ENCODE results near the gene SPEM3.

SPEM3 gene

GRCh38 chr17:7421186-7421585, 7.5 kb upstream of the SPEM3 start:
- DNase-seq (ENCODE audit: low spot score), result no peak

- DNase-seq (ENCODE audit: low spot score), result no peak
These were observed 5.0 kb upstream of the SPEM3 start for GRCh38 chr17:7423679-7424078.

- no peak for DNase-seq (ENCODE audit: low spot score)
These were observed 3.3 kb upstream of the SPEM3 start, which contains the start of gene SPEM2 for GRCh38 chr17:7425316-7425715. Gene SPEM2 (plus strand): TSS chr17:7425616. CDS start chr17:7425689, 73 bp downstream.

GRCh38 chr17:7425756-7426155, 2.9 kb upstream of the SPEM3 start:
- DNase-seq (ENCODE audit: low spot score), result no peak

GRCh38 chr17:7426203-7426863, 2.3 kb upstream of the SPEM3 start:
- no peak for DNase-seq (ENCODE audit: low spot score)

- DNase-seq (ENCODE audit: low spot score), result no peak
These were observed 1.7 kb upstream of the SPEM3 start for GRCh38 chr17:7426896-7427489.

- DNase-seq (ENCODE audit: low spot score), result no peak
These were observed 1.1 kb upstream of the SPEM3 start for GRCh38 chr17:7427549-7427948.

GRCh38 chr17:7429722-7430121, 1.1 kb downstream of the SPEM3 start:
- DNase-seq (ENCODE audit: low spot score), result no peak

- DNase-seq (ENCODE audit: low spot score), result no peak
These were observed 2.6 kb downstream of the SPEM3 start for GRCh38 chr17:7431231-7431630.

- no peak for DNase-seq (ENCODE audit: low spot score)
These were observed 3.6 kb downstream of the SPEM3 start for GRCh38 chr17:7432296-7432695.

GRCh38 chr17:7435676-7436555, 7.3 kb downstream of the SPEM3 start:
- peak; percentile 64 for DNase-seq (ENCODE audit: low spot score)

- DNase-seq (ENCODE audit: low spot score), result peak; percentile 82
These were observed 8.1 kb downstream of the SPEM3 start for GRCh38 chr17:7436556-7437368.

- DNase-seq (ENCODE audit: low spot score), result no peak
These were observed 8.8 kb downstream of the SPEM3 start for GRCh38 chr17:7437369-7437863.

- peak; percentile 36 for DNase-seq (ENCODE audit: low spot score)
These were observed 9.4 kb downstream of the SPEM3 start for GRCh38 chr17:7437950-7438614.

- DNase-seq (ENCODE audit: low spot score), result no peak
These were observed 10.2 kb downstream of the SPEM3 start for GRCh38 chr17:7438656-7439460.

- no peak for DNase-seq (ENCODE audit: low spot score)
These were observed 10.9 kb downstream of the SPEM3 start, which contains the start of gene FGF11 for GRCh38 chr17:7439462-7440112. Gene FGF11 (plus strand): TSS chr17:7439512. CDS start chr17:7439621, 109 bp downstream.

- DNase-seq (ENCODE audit: low spot score), result peak; percentile 24
These were observed 11.6 kb downstream of the SPEM3 start for GRCh38 chr17:7440113-7440833.

- no peak for DNase-seq (ENCODE audit: low spot score)
These were observed 12.2 kb downstream of the SPEM3 start for GRCh38 chr17:7440834-7441195.

GRCh38 chr17:7441266-7441665, 12.6 kb downstream of the SPEM3 start:
- DNase-seq (ENCODE audit: low spot score), result no peak
